Astrocyte (in vitro differentiated cells and primary cell): ENCODE measurements around the gene IGFN1.

ENCODE experiments used
- CTCF ChIP-seq: IDR thresholded peaks from 2 replicates; pipeline ENCODE4 v1.5.1; 2011; ENCODE audit warnings: low read depth, mild to moderate bottlenecking, inconsistent platforms, low read length, moderate library complexity; ENCODE audit not compliant: insufficient read depth
- EZH2 ChIP-seq: IDR thresholded peaks from 2 replicates; pipeline ENCODE4 v1.6.1; 2012; ENCODE audit warnings: mild to moderate bottlenecking, low read length, inconsistent platforms; ENCODE audit not compliant: insufficient read depth

- TF ChIP-seq EZH2 = no peak
- TF ChIP-seq CTCF = no peak
These were observed 65.1 kb downstream of the IGFN1 start for GRCh38 chr1:201255479-201256362.
